Neural progenitor cell (in vitro differentiated cells): ENCODE results near the gene KCMF1. TPM values are rescaled to one million over a fixed set of nuclear protein-coding genes. Genes with fewer than 3 reads are reported as not detected.
A peak's percentile ranks its signal among the peaks of the same experiment; 100 is the strongest.

Experiments used
- DNase-seq: peaks from one replicate; pipeline ENCODE4 v3.0.0-alpha.2; 2016; ENCODE audit warnings: low spot score
- H2AFZ ChIP-seq: fragments of 200-600 bp; sonication (generic); replicated peaks from 2 replicates; pipeline ENCODE4 v1.6.1; 2016; ENCODE audit warnings: antibody characterized with exemption
- H3F3A ChIP-seq: fragments of 200-600 bp; sonication (generic); 2 replicates; pipeline ENCODE4 v1.6.1; 2016; ENCODE audit warnings: antibody characterized with exemption, low read depth
- H3K27ac ChIP-seq: fragments of 200-600 bp; sonication (generic); 2 replicates; pipeline ENCODE4 v1.5.1; 2016; ENCODE audit warnings: mild to moderate bottlenecking
- H3K27me3 ChIP-seq: fragments of 200-600 bp; sonication (generic); 2 replicates; pipeline ENCODE4 v1.6.1; 2016; ENCODE audit warnings: mild to moderate bottlenecking, moderate library complexity
- H3K36me3 ChIP-seq: fragments of 200-600 bp; sonication (generic); 2 replicates; pipeline ENCODE4 v1.5.1; 2016
- H3K4me1 ChIP-seq: fragments of 200-600 bp; sonication (generic); 2 replicates; pipeline ENCODE4 v1.6.1; 2016; ENCODE audit warnings: mixed run types
- H3K4me2 ChIP-seq: fragments of 200-600 bp; sonication (generic); 2 replicates; pipeline ENCODE4 v1.6.1; 2016
- H3K4me3 ChIP-seq: fragments of 200-600 bp; sonication (generic); 2 replicates; pipeline ENCODE4 v1.5.1; 2016
- H3K79me2 ChIP-seq: fragments of 200-600 bp; sonication (generic); 2 replicates; pipeline ENCODE4 v1.6.1; 2016; ENCODE audit warnings: low read depth
- H3K9ac ChIP-seq: fragments of 200-600 bp; sonication (generic); 2 replicates; pipeline ENCODE4 v1.6.1; 2016
- H3K9me3 ChIP-seq: fragments of 200-600 bp; sonication (generic); 2 replicates; pipeline ENCODE4 v1.5.1; 2016; ENCODE audit warnings: low read depth
- H4K20me1 ChIP-seq: fragments of 200-600 bp; sonication (generic); 2 replicates; pipeline ENCODE4 v1.6.1; 2016; ENCODE audit warnings: low read depth
- H3K27ac Mint-ChIP-seq: 3 replicates; pipeline ENCODE4 v1.8.0; 2021; ENCODE audit warnings: mixed read lengths
- H3K27me3 Mint-ChIP-seq: 2 replicates; pipeline ENCODE4 v1.8.0; 2022; ENCODE audit warnings: low read depth, mild to moderate bottlenecking, inconsistent platforms, moderate library complexity, mixed read lengths; ENCODE audit not compliant: insufficient read depth
- H3K36me3 Mint-ChIP-seq: 3 replicates; pipeline ENCODE4 v1.8.0; 2021; ENCODE audit warnings: mixed read lengths
- H3K4me1 Mint-ChIP-seq: 3 replicates; pipeline ENCODE4 v1.8.0; 2021; ENCODE audit warnings: mixed read lengths
- H3K4me3 Mint-ChIP-seq: 3 replicates; pipeline ENCODE4 v1.8.0; 2021; ENCODE audit warnings: mild to moderate bottlenecking, moderate library complexity, mixed read lengths
- H3K9me3 Mint-ChIP-seq: 3 replicates; pipeline ENCODE4 v1.8.0; 2020; ENCODE audit warnings: mixed read lengths
- CTCF ChIP-seq: fragments of 200-600 bp; sonication (generic); IDR thresholded peaks from 2 replicates; pipeline ENCODE4 v1.5.1; 2017; ENCODE audit warnings: antibody characterized with exemption, mild to moderate bottlenecking
- EZH2 ChIP-seq: fragments of 200-600 bp; sonication (generic); IDR thresholded peaks from 2 replicates; pipeline ENCODE4 v1.6.1; 2017; ENCODE audit warnings: antibody characterized with exemption, mild to moderate bottlenecking, moderate library complexity
- EZH2phosphoT487 ChIP-seq: fragments of 200-600 bp; sonication (generic); IDR thresholded peaks from 2 replicates; pipeline ENCODE4 v1.6.1; 2017; ENCODE audit warnings: antibody characterized with exemption
- total RNA-seq: library from RNA; depleted of rRNA; stranded (reverse); fragments of >200 nt; gene quantifications from 2 replicates; pipeline ENCODE4 v1.2.3, GENCODE V29; 2015; ENCODE audit warnings: low replicate concordance

Gene KCMF1
- total RNA-seq, 1 donor from 2014 or later: 99.7 TPM

DNA sequence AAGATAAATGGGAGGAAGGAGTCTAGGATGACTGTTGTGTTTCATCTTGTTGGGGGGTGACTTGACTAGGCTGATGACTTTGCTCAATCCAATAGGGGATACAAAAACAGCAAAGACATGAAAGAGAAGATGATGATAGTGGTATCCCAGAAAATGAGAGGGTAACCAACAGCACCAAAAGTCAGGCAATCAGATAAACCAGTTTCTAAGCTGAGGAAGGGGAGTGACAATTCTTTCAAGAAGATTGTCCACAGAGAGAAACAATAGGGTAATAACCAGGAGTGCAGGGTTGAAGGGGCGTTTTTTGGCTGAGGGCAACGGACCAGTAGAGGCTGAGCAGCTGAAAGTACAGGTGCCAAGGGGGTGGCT lies 7.7 kb upstream of the KCMF1 start:
- H3K4me2 ChIP-seq: no peak overlapping the region
- Mint-ChIP-seq H3K4me1 (peaks cover 33% of the 10 kb centered on the region), H3K36me3 (peaks cover 37% of the 10 kb centered on the region)

DNA sequence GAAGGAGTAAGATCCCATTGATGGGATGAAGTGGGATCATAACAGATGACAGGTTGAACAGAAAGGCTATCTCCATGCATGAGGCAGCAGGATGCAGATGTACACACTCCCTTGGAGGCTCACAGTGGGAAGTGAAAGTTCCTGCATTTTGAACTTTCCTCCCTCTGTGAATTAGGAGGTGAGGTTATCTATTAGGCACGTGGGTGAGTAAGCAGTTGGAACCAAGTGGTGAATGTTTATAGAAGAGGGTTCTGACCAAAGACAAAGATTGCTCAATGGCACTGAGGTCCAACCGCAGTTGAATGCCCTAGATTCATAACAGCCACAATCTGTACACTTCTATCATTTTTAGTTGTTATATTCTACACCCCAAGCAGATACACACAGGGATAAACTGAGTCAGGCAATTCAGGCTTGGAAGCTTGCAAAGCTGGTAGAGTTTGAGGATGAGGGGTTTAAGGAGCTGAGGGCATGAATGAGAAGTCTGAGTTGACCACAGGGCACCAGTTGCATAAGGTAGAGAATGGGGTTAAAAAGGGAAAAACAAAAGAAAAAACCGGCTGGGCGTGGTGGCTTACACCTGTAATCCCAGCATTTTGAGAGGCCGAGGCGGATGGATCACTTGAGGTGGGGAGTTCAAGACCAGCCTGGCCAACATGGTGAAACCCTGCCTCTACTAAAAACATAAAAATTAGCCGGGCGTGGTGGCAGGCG lies 7.1 kb upstream of the KCMF1 start:
- H3K4me3 ChIP-seq: no peak overlapping the region
- H3F3A ChIP-seq: peaks cover 49% of the 10 kb centered on the region
- peaks cover 11% of the 10 kb centered on the region for H4K20me1 ChIP-seq
- H3K9ac ChIP-seq: no peak overlapping the region
- peaks cover 5% of the 10 kb centered on the region for H3K27me3 Mint-ChIP-seq
- no peak for DNase-seq
- H2AFZ ChIP-seq: no peak overlapping the region
- peaks cover 37% of the 10 kb centered on the region for H3K36me3 Mint-ChIP-seq
- no peak overlapping the region for H3K27ac ChIP-seq
- no peak overlapping the region for H3K4me2 ChIP-seq
- peaks cover 31% of the 10 kb centered on the region for H3K4me1 Mint-ChIP-seq
- H3K9me3 ChIP-seq: no peaks in the 10 kb centered on the region
- no peak overlapping the region for H3K27ac Mint-ChIP-seq
- no peaks in the 10 kb centered on the region for H3K27me3 ChIP-seq
- peak overlapping the region; percentile 17 for H3K4me3 Mint-ChIP-seq
- peaks cover 6% of the 10 kb centered on the region for H3K36me3 ChIP-seq
- H3K9me3 Mint-ChIP-seq: peaks cover 3% of the 10 kb centered on the region
- peaks cover 29% of the 10 kb centered on the region for H3K4me1 ChIP-seq
- peaks cover 70% of the 10 kb centered on the region for H3K79me2 ChIP-seq
- TF ChIP-seq CTCF: no peak
- no peak for TF ChIP-seq EZH2phosphoT487
- no peak for TF ChIP-seq EZH2

More for the DNA sequence above, 7.7 kb upstream of the KCMF1 start:
- Histone ChIP-seq H3K36me3 (peaks cover 6% of the 10 kb centered on the region), H3K79me2 (peaks cover 64% of the 10 kb centered on the region), H3K27me3 (no peaks in the 10 kb centered on the region), H3K27ac (no peak overlapping the region), H4K20me1 (peaks cover 6% of the 10 kb centered on the region), H3K4me3 (no peak overlapping the region), H3K9me3 (no peaks in the 10 kb centered on the region), H3F3A (peaks cover 53% of the 10 kb centered on the region), H3K9ac (no peak overlapping the region), H2AFZ (no peak overlapping the region), H3K4me1 (peaks cover 29% of the 10 kb centered on the region)
- peaks cover 3% of the 10 kb centered on the region for H3K9me3 Mint-ChIP-seq
- H3K27ac Mint-ChIP-seq: no peak overlapping the region
- peaks cover 6% of the 10 kb centered on the region for H3K27me3 Mint-ChIP-seq
- TF ChIP-seq EZH2 (no peak), CTCF (no peak), EZH2phosphoT487 (no peak)
- no peak for DNase-seq
- H3K4me3 Mint-ChIP-seq: no peak overlapping the region

- Mint-ChIP-seq H3K36me3 (peaks cover 37% of the 10 kb centered on the region), H3K27ac (no peak overlapping the region), H3K9me3 (peaks cover 3% of the 10 kb centered on the region), H3K4me3 (no peak overlapping the region), H3K4me1 (peaks cover 29% of the 10 kb centered on the region), H3K27me3 (peaks cover 3% of the 10 kb centered on the region)
- Histone ChIP-seq H3F3A (peaks cover 42% of the 10 kb centered on the region), H3K4me3 (no peak overlapping the region), H3K9ac (no peak overlapping the region), H3K79me2 (peaks cover 77% of the 10 kb centered on the region), H3K4me1 (peaks cover 24% of the 10 kb centered on the region), H3K4me2 (no peak overlapping the region), H4K20me1 (peaks cover 19% of the 10 kb centered on the region), H3K27me3 (no peaks in the 10 kb centered on the region), H2AFZ (no peak overlapping the region), H3K9me3 (no peaks in the 10 kb centered on the region), H3K36me3 (peaks cover 6% of the 10 kb centered on the region), H3K27ac (no peak overlapping the region)
- DNase-seq: no peak
- no peak for TF ChIP-seq EZH2phosphoT487
- no peak for TF ChIP-seq EZH2
- TF ChIP-seq CTCF: no peak
Observed at GRCh38 chr2:84964406-84965191, 6.4 kb upstream of the KCMF1 start.
